HG03520 (cell line): Measurements from ENCODE around the gene GID8.

Experiments
- ATAC-seq: cut with Tn5 transposase; IDR thresholded peaks from one replicate; pipeline ENCODE4 v1.9.1; 2021; ENCODE audit warnings: mild to moderate bottlenecking, moderate library complexity; ENCODE audit not compliant: unreplicated experiment

The GID8 gene

GRCh38 chr20:62938105-62938888, at the start of gene GID8:
Gene GID8 (plus strand): TSS chr20:62938147. CDS start chr20:62941503, 3,356 bp downstream.
- peak; percentile 34 for ATAC-seq

- ATAC-seq: no peak
These were observed 49.5 kb upstream of the GID8 start for GRCh38 chr20:62888406-62888805.

GRCh38 chr20:62888910-62889309, 49.0 kb upstream of the GID8 start:
- no peak for ATAC-seq

- no peak for ATAC-seq
These were observed 48.5 kb upstream of the GID8 start for GRCh38 chr20:62889411-62889810.

- ATAC-seq: no peak
These were observed 48.1 kb upstream of the GID8 start for GRCh38 chr20:62889871-62890270.

GRCh38 chr20:62890444-62890843, 47.5 kb upstream of the GID8 start:
- no peak for ATAC-seq

- ATAC-seq: no peak
These were observed 46.8 kb upstream of the GID8 start for GRCh38 chr20:62891111-62891510.

- no peak for ATAC-seq
These were observed 45.3 kb upstream of the GID8 start for GRCh38 chr20:62892348-62893304.

- ATAC-seq: no peak
These were observed 44.2 kb upstream of the GID8 start for GRCh38 chr20:62893700-62894099.

- no peak for ATAC-seq
These were observed 43.7 kb upstream of the GID8 start for GRCh38 chr20:62894261-62894660.

GRCh38 chr20:62895539-62895938, 42.4 kb upstream of the GID8 start:
- no peak for ATAC-seq

- no peak for ATAC-seq
These were observed 41.4 kb upstream of the GID8 start for GRCh38 chr20:62896526-62896925.

GRCh38 chr20:62897666-62898065, 40.3 kb upstream of the GID8 start:
- no peak for ATAC-seq

- no peak for ATAC-seq
These were observed 39.6 kb upstream of the GID8 start for GRCh38 chr20:62898093-62898964.

- ATAC-seq: no peak
These were observed 38.8 kb upstream of the GID8 start for GRCh38 chr20:62898970-62899632.

GRCh38 chr20:62899633-62900051, 38.3 kb upstream of the GID8 start:
- no peak for ATAC-seq

- peak; percentile 74 for ATAC-seq
These were observed 37.8 kb upstream of the GID8 start for GRCh38 chr20:62900052-62900691.

- ATAC-seq: no peak
These were observed 37.0 kb upstream of the GID8 start for GRCh38 chr20:62900692-62901584.

- no peak for ATAC-seq
These were observed 36.1 kb upstream of the GID8 start for GRCh38 chr20:62901891-62902290.
